Stimulated activated CD8-positive, alpha-beta memory T cell treated with anti-CD3 and anti-CD28 coated beads, Interleukin-15, amount 100 ng/mL, for 24 hours (primary cell): ENCODE data around the gene VAMP8.
A peak's percentile ranks its signal among the peaks of the same experiment; 100 is the strongest.
"Not testable (repeated sequence)": the region's sequence is repeated elsewhere in the genome, so short reads cannot be mapped to it uniquely, and the experiment has no call there.

Source experiments
- DNase-seq: peaks from one replicate; pipeline ENCODE4 v3.0.0-alpha.2; 2020; ENCODE audit warnings: low read depth

VAMP8 gene

GRCh38 chr2:85577386-85578242 lies at the start of gene VAMP8:
Gene VAMP8 (plus strand): TSS chr2:85577586. CDS start chr2:85577647, 61 bp downstream.
- no peak for DNase-seq

GRCh38 chr2:85527787-85528186 lies 49.6 kb upstream of the VAMP8 start:
- no peak for DNase-seq

DNA sequence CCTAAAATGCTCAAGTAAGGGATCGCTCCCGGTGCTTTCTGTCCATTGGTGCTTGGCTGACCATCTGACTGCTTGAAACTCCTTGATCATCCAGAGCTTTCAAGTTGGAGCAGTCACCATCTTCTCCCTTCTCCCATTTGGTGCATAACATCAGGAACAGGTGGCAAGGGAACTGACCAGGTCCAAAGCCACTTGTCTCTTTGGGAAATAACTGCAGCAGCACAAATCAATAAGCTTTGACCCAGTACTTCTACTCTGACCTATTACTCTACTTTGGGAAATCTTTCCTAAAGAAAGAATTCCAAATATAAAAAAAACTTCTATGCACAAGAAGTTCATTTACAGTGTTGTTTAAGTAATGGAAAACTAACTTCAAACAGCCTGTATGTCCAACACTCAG lies 49.0 kb upstream of the VAMP8 start:
- no peak for DNase-seq

DNA sequence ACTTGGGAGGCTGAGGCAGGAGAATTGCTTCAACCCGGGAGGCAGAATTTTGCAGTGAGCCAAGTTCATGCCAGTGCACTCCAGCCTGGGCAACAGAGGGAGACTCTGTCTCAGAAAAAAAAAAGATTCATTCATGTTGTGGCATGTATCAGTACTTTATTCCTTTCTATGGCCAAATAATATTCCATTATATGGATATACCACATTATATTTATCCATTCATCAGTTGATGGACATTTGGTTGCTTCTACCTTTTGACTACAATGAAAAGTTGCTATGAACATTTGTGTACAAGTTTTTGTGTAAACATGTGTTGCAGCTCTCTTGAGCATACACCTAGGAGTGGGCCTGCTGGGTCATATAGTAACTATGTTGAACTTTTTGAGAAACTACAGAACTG lies 47.6 kb upstream of the VAMP8 start:
- no peak for DNase-seq

- DNase-seq: no peak
Measured at GRCh38 chr2:85531589-85531988, 45.8 kb upstream of the VAMP8 start.

GRCh38 chr2:85534099-85534498 lies 43.3 kb upstream of the VAMP8 start:
- no peak for DNase-seq

DNA sequence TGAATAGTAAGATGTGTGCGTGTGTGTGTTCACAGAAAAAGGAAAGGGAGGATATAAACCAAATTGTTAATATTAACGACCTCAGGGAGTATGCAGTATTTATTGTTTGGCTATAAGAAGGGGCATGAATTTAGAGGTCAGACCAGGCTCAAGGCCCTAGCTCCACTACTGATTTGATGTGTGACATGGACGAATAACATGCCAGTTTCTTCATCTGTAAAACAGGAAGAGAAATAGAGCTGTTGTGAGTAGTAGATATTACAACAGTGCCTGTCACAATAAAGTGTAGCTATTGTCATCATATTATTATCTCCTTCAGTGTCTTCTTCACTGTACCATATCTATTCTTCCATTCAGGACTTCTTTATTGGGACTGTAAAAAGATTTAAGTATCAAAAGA lies 42.5 kb upstream of the VAMP8 start:
- no peak for DNase-seq

- DNase-seq: no peak
Measured at GRCh38 chr2:85536479-85536878, 40.9 kb upstream of the VAMP8 start.

GRCh38 chr2:85537600-85538506 lies 39.5 kb upstream of the VAMP8 start:
- no peak for DNase-seq

DNA sequence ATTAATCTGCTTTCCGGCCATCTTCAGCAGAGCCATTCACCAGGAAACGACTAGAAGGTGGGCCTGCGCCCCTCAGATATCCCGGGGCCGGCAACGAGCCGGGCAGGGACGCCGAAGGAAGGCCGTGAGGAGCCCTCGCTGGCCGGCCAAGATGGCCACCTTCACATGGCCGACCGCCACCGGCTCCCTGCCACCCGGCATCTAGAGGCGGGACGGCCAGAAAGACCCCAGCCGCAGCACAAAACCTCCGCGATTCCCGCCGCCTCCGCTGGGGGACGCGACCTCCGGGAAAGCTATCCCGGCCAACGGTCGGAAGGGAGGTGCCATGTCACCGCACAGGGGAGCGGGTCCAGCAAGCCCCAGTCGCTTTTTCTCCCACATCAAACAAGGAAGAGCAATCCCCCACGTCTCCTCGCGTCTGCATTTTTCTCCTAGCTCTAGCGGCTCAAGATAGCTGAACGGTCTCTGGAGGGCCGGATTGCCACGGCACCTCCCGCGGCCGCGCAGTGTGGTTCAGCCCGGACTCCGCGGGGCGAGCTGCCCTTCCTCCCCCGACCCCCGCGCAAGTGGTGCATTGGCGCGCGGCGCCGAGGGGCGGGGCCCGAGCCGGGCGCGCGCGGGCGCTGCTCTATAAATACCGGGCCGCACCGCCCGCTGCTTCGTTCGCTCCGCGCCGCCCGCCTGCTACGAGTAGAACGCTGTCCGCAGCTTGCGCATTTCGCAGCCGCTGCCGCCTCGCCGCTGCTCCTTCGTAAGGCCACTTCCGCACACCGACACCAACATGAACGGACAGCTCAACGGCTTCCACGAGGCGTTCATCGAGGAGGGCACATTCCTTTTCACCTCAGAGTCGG lies 38.7 kb upstream of the VAMP8 start, which contains the start of gene MAT2A:
MAT2A (plus strand) TSS at position 662 of the 854 bp plus-strand sequence; CDS start at position 782, 120 bp downstream.
- DNase-seq: peak; percentile 88

GRCh38 chr2:85539361-85540132 lies 37.8 kb upstream of the VAMP8 start:
- DNase-seq: peak; percentile 61

DNA sequence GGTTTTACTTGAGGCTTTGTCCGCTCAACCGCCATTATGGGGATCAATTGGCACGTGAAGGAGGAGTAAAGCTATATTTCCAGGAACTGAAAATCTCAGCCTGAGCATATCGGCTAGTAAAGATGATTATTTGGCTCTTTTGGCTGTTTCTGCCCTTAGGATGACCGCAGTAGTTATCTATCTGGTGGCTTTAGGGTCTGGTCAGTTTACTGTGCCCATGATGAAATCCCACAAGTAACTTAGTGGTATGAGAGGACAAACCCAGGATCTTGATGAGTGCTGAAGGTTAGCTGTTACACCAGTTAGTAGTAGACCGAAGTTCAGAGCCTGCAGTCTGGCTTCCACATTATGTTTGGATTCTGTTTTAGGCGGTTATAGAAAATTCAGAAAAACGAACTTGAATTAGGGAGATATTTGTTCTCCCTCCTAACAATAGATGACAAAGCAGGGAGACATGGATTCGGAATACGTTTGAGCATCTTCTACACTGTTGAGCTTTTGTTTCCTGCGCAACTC lies 37.2 kb upstream of the VAMP8 start:
- DNase-seq: no peak

GRCh38 chr2:85541262-85541661 lies 36.1 kb upstream of the VAMP8 start:
- no peak for DNase-seq

DNA sequence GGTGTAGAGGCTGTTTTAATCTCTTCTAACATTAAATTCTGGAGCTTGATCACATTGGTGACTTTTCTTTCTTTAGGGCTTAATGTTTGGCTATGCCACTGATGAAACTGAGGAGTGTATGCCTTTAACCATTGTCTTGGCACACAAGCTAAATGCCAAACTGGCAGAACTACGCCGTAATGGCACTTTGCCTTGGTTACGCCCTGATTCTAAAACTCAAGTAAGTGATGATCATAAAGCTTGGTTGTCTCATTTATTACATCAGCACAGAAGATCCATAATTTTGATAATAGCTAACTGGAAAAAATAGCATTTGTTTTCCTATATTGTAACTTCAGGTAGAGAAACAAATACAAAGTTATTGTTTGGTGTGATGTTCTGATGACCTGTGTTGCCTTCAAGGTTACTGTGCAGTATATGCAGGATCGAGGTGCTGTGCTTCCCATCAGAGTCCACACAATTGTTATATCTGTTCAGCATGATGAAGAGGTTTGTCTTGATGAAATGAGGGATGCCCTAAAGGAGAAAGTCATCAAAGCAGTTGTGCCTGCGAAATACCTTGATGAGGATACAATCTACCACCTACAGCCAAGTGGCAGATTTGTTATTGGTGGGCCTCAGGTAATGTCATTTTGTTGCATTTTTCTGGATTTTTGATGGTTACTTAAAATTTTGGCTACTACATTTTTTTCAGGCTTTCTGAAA lies 35.5 kb upstream of the VAMP8 start:
- DNase-seq: no peak

- DNase-seq: no peak
Measured at GRCh38 chr2:85542777-85543176, 34.6 kb upstream of the VAMP8 start.

DNA sequence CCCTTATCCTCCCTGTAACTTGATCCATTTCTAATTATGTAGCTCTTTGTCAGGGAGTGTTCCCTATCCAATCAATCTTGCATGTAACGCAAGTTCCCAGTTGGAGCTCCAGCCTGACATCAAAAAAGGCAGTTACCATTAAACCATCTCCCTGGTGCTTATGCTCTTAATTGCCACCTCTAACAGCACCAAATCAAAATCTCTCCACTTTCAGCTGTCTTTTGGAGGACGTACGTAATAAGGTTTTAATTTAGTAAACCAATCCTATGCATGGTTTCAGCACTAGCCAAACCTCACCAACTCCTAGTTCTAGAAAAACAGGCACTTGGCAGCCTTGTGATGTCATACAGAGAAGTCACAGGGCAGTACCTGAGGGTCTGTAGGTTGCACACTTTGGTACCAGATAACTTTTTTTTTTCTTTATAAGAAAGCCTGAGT lies 33.1 kb upstream of the VAMP8 start:
- not testable (repeated sequence) for DNase-seq

DNA sequence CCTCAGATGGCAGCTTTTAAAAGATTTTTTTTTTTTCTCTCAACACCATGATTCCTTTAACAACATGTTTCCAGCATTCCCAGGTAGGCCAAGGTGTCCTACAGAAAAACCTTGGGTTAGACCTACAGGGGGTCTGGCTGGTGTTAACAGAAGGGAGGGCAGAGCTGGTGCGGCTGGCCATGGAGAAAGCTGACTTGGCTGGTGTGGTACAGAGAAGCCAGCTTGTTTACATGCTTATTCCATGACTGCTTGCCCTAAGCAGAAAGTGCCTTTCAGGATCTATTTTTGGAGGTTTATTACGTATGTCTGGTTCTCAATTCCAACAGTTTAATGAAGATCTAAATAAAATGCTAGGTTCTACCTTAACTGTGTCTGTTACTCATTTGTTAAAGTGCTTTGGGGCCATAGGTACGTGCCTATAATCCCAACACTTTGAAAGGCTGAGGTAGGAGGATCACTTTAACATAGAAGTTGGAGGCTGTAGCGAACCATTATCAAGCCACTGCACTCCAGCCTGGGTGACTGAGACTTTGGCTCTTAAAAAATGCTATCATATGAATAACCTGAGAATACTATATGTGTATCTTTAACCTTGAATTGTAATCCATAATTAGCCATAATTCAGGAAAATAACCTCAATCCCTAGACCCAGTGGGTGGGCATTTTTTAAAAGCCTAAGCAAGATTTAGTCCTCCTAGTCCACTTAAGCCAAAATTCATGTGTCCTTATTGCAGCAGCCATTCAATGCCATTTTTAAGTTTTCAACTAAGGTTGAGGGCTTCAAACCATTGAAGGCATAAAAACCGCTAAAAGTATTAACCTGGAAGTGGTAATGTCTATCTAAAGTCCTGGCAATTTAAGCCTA lies 32.2 kb upstream of the VAMP8 start:
- not testable (repeated sequence) for DNase-seq

DNA sequence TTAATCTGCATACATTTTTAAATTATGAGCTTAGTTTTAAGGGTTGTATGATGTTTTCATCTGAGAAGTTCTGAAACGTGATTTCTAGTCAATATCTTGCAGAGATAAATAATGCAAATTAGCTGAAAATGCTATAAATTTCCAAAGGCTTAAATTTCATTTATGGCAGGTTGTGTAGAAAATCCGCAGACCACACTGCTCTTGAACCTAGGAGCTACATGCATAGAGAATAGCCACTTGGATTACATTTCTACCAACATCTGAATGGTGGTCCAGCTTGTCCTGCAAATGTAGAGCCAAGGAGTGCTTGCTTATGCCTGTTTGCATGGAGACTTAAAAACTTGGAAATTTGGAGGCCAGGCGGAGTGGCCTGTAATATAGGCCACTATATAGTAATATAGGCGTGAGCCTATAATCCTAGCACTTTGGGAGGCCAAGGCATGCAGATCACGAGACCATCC lies 31.6 kb upstream of the VAMP8 start:
- DNase-seq: no peak
